Neural progenitor cell (in vitro differentiated cells): ENCODE data around the gene MUL1. TPM values are rescaled to one million over a fixed set of nuclear protein-coding genes. Genes with fewer than 3 reads are reported as not detected.

Source experiments
- DNase-seq: peaks from one replicate; pipeline ENCODE4 v3.0.0-alpha.2; 2016; ENCODE audit warnings: low spot score
- H2AFZ ChIP-seq: fragments of 200-600 bp; sonication (generic); replicated peaks from 2 replicates; pipeline ENCODE4 v1.6.1; 2016; ENCODE audit warnings: antibody characterized with exemption
- H3F3A ChIP-seq: fragments of 200-600 bp; sonication (generic); 2 replicates; pipeline ENCODE4 v1.6.1; 2016; ENCODE audit warnings: antibody characterized with exemption, low read depth
- H3K27ac ChIP-seq: fragments of 200-600 bp; sonication (generic); 2 replicates; pipeline ENCODE4 v1.5.1; 2016; ENCODE audit warnings: mild to moderate bottlenecking
- H3K27me3 ChIP-seq: fragments of 200-600 bp; sonication (generic); 2 replicates; pipeline ENCODE4 v1.6.1; 2016; ENCODE audit warnings: mild to moderate bottlenecking, moderate library complexity
- H3K36me3 ChIP-seq: fragments of 200-600 bp; sonication (generic); 2 replicates; pipeline ENCODE4 v1.5.1; 2016
- H3K4me1 ChIP-seq: fragments of 200-600 bp; sonication (generic); 2 replicates; pipeline ENCODE4 v1.6.1; 2016; ENCODE audit warnings: mixed run types
- H3K4me2 ChIP-seq: fragments of 200-600 bp; sonication (generic); 2 replicates; pipeline ENCODE4 v1.6.1; 2016
- H3K4me3 ChIP-seq: fragments of 200-600 bp; sonication (generic); 2 replicates; pipeline ENCODE4 v1.5.1; 2016
- H3K79me2 ChIP-seq: fragments of 200-600 bp; sonication (generic); 2 replicates; pipeline ENCODE4 v1.6.1; 2016; ENCODE audit warnings: low read depth
- H3K9ac ChIP-seq: fragments of 200-600 bp; sonication (generic); 2 replicates; pipeline ENCODE4 v1.6.1; 2016
- H3K9me3 ChIP-seq: fragments of 200-600 bp; sonication (generic); 2 replicates; pipeline ENCODE4 v1.5.1; 2016; ENCODE audit warnings: low read depth
- H4K20me1 ChIP-seq: fragments of 200-600 bp; sonication (generic); 2 replicates; pipeline ENCODE4 v1.6.1; 2016; ENCODE audit warnings: low read depth
- H3K27ac Mint-ChIP-seq: 3 replicates; pipeline ENCODE4 v1.8.0; 2021; ENCODE audit warnings: mixed read lengths
- H3K27me3 Mint-ChIP-seq: 2 replicates; pipeline ENCODE4 v1.8.0; 2022; ENCODE audit warnings: low read depth, mild to moderate bottlenecking, inconsistent platforms, moderate library complexity, mixed read lengths; ENCODE audit not compliant: insufficient read depth
- H3K36me3 Mint-ChIP-seq: 3 replicates; pipeline ENCODE4 v1.8.0; 2021; ENCODE audit warnings: mixed read lengths
- H3K4me1 Mint-ChIP-seq: 3 replicates; pipeline ENCODE4 v1.8.0; 2021; ENCODE audit warnings: mixed read lengths
- H3K4me3 Mint-ChIP-seq: 3 replicates; pipeline ENCODE4 v1.8.0; 2021; ENCODE audit warnings: mild to moderate bottlenecking, moderate library complexity, mixed read lengths
- H3K9me3 Mint-ChIP-seq: 3 replicates; pipeline ENCODE4 v1.8.0; 2020; ENCODE audit warnings: mixed read lengths
- CTCF ChIP-seq: fragments of 200-600 bp; sonication (generic); IDR thresholded peaks from 2 replicates; pipeline ENCODE4 v1.5.1; 2017; ENCODE audit warnings: antibody characterized with exemption, mild to moderate bottlenecking
- EZH2 ChIP-seq: fragments of 200-600 bp; sonication (generic); IDR thresholded peaks from 2 replicates; pipeline ENCODE4 v1.6.1; 2017; ENCODE audit warnings: antibody characterized with exemption, mild to moderate bottlenecking, moderate library complexity
- EZH2phosphoT487 ChIP-seq: fragments of 200-600 bp; sonication (generic); IDR thresholded peaks from 2 replicates; pipeline ENCODE4 v1.6.1; 2017; ENCODE audit warnings: antibody characterized with exemption
- total RNA-seq: library from RNA; depleted of rRNA; stranded (reverse); fragments of >200 nt; gene quantifications from 2 replicates; pipeline ENCODE4 v1.2.3, GENCODE V29; 2015; ENCODE audit warnings: low replicate concordance

MUL1 gene
- total RNA-seq, 1 donor from 2014 or later = 6.7 TPM

GRCh38 chr1:20483833-20484518 lies 24.0 kb downstream of the MUL1 start:
- Histone ChIP-seq H3K4me2 (peak overlapping the region; percentile 94), H4K20me1 (peaks cover 33% of the 10 kb centered on the region), H3K27me3 (peaks cover 88% of the 10 kb centered on the region), H2AFZ (peak overlapping the region; percentile 5), H3K27ac (no peak overlapping the region), H3K9me3 (no peaks in the 10 kb centered on the region), H3K4me3 (peak overlapping the region; percentile 95), H3K9ac (no peak overlapping the region), H3F3A (peaks cover 54% of the 10 kb centered on the region), H3K4me1 (peaks cover 29% of the 10 kb centered on the region), H3K79me2 (peaks cover 4% of the 10 kb centered on the region), H3K36me3 (no peaks in the 10 kb centered on the region)
- H3K27me3 Mint-ChIP-seq = peaks cover 30% of the 10 kb centered on the region
- peak overlapping the region; percentile 95 for H3K4me3 Mint-ChIP-seq
- H3K36me3 Mint-ChIP-seq = peaks cover 3% of the 10 kb centered on the region
- H3K27ac Mint-ChIP-seq = peak overlapping the region; percentile 57
- peaks cover 36% of the 10 kb centered on the region for H3K4me1 Mint-ChIP-seq
- peak; percentile 72 for DNase-seq
- TF ChIP-seq CTCF = peak; percentile 40
- TF ChIP-seq EZH2 = peak; percentile 2
- TF ChIP-seq EZH2phosphoT487 = no peak
- H3K9me3 Mint-ChIP-seq = no peaks in the 10 kb centered on the region

- peaks cover 4% of the 10 kb centered on the region for H3K79me2 ChIP-seq
- no peak overlapping the region for H3K9ac ChIP-seq
- H3K9me3 ChIP-seq = no peaks in the 10 kb centered on the region
- Mint-ChIP-seq H3K4me3 (peak overlapping the region; percentile 95), H3K27me3 (peaks cover 30% of the 10 kb centered on the region), H3K9me3 (no peaks in the 10 kb centered on the region), H3K27ac (no peak overlapping the region), H3K36me3 (peaks cover 3% of the 10 kb centered on the region), H3K4me1 (peaks cover 38% of the 10 kb centered on the region)
- no peak overlapping the region for H2AFZ ChIP-seq
- peak overlapping the region; percentile 94 for H3K4me2 ChIP-seq
- H3K36me3 ChIP-seq = no peaks in the 10 kb centered on the region
- peaks cover 33% of the 10 kb centered on the region for H4K20me1 ChIP-seq
- TF ChIP-seq EZH2phosphoT487 = no peak
- TF ChIP-seq CTCF = no peak
- TF ChIP-seq EZH2 = no peak
- peaks cover 29% of the 10 kb centered on the region for H3K4me1 ChIP-seq
- peak overlapping the region; percentile 95 for H3K4me3 ChIP-seq
- peaks cover 54% of the 10 kb centered on the region for H3F3A ChIP-seq
- H3K27me3 ChIP-seq = peaks cover 88% of the 10 kb centered on the region
- H3K27ac ChIP-seq = no peak overlapping the region
- no peak for DNase-seq
These were observed 24.7 kb downstream of the MUL1 start for GRCh38 chr1:20483098-20483832.

GRCh38 chr1:20481643-20482498 lies 26.1 kb downstream of the MUL1 start:
- H3K27ac ChIP-seq = no peak overlapping the region
- no peaks in the 10 kb centered on the region for H3K9me3 ChIP-seq
- H3K4me2 ChIP-seq = peak overlapping the region; percentile 55
- Mint-ChIP-seq H3K4me3 (no peak overlapping the region), H3K27me3 (peaks cover 18% of the 10 kb centered on the region), H3K4me1 (peaks cover 46% of the 10 kb centered on the region), H3K9me3 (no peaks in the 10 kb centered on the region), H3K36me3 (peaks cover 3% of the 10 kb centered on the region), H3K27ac (no peak overlapping the region)
- H3K4me1 ChIP-seq = peaks cover 29% of the 10 kb centered on the region
- peaks cover 42% of the 10 kb centered on the region for H3F3A ChIP-seq
- H3K79me2 ChIP-seq = peaks cover 4% of the 10 kb centered on the region
- H3K27me3 ChIP-seq = peaks cover 88% of the 10 kb centered on the region
- DNase-seq = no peak
- TF ChIP-seq CTCF = no peak
- TF ChIP-seq EZH2phosphoT487 = no peak
- no peak for TF ChIP-seq EZH2
- no peak overlapping the region for H3K9ac ChIP-seq
- H4K20me1 ChIP-seq = peaks cover 24% of the 10 kb centered on the region
- H3K4me3 ChIP-seq = no peak overlapping the region
- no peak overlapping the region for H2AFZ ChIP-seq
- H3K36me3 ChIP-seq = no peaks in the 10 kb centered on the region
